Neural progenitor cell (in vitro differentiated cells): ENCODE measurements around the gene SIL1. TPM values are rescaled to one million over a fixed set of nuclear protein-coding genes. Genes with fewer than 3 reads are reported as not detected.

ENCODE experiments used
- DNase-seq: peaks from one replicate; pipeline ENCODE4 v3.0.0-alpha.2; 2016; ENCODE audit warnings: low spot score
- H2AFZ ChIP-seq: fragments of 200-600 bp; sonication (generic); replicated peaks from 2 replicates; pipeline ENCODE4 v1.6.1; 2016; ENCODE audit warnings: antibody characterized with exemption
- H3F3A ChIP-seq: fragments of 200-600 bp; sonication (generic); 2 replicates; pipeline ENCODE4 v1.6.1; 2016; ENCODE audit warnings: antibody characterized with exemption, low read depth
- H3K27ac ChIP-seq: fragments of 200-600 bp; sonication (generic); 2 replicates; pipeline ENCODE4 v1.5.1; 2016; ENCODE audit warnings: mild to moderate bottlenecking
- H3K27me3 ChIP-seq: fragments of 200-600 bp; sonication (generic); 2 replicates; pipeline ENCODE4 v1.6.1; 2016; ENCODE audit warnings: mild to moderate bottlenecking, moderate library complexity
- H3K36me3 ChIP-seq: fragments of 200-600 bp; sonication (generic); 2 replicates; pipeline ENCODE4 v1.5.1; 2016
- H3K4me1 ChIP-seq: fragments of 200-600 bp; sonication (generic); 2 replicates; pipeline ENCODE4 v1.6.1; 2016; ENCODE audit warnings: mixed run types
- H3K4me2 ChIP-seq: fragments of 200-600 bp; sonication (generic); 2 replicates; pipeline ENCODE4 v1.6.1; 2016
- H3K4me3 ChIP-seq: fragments of 200-600 bp; sonication (generic); 2 replicates; pipeline ENCODE4 v1.5.1; 2016
- H3K79me2 ChIP-seq: fragments of 200-600 bp; sonication (generic); 2 replicates; pipeline ENCODE4 v1.6.1; 2016; ENCODE audit warnings: low read depth
- H3K9ac ChIP-seq: fragments of 200-600 bp; sonication (generic); 2 replicates; pipeline ENCODE4 v1.6.1; 2016
- H3K9me3 ChIP-seq: fragments of 200-600 bp; sonication (generic); 2 replicates; pipeline ENCODE4 v1.5.1; 2016; ENCODE audit warnings: low read depth
- H4K20me1 ChIP-seq: fragments of 200-600 bp; sonication (generic); 2 replicates; pipeline ENCODE4 v1.6.1; 2016; ENCODE audit warnings: low read depth
- H3K27ac Mint-ChIP-seq: 3 replicates; pipeline ENCODE4 v1.8.0; 2021; ENCODE audit warnings: mixed read lengths
- H3K27me3 Mint-ChIP-seq: 2 replicates; pipeline ENCODE4 v1.8.0; 2022; ENCODE audit warnings: low read depth, mild to moderate bottlenecking, inconsistent platforms, moderate library complexity, mixed read lengths; ENCODE audit not compliant: insufficient read depth
- H3K36me3 Mint-ChIP-seq: 3 replicates; pipeline ENCODE4 v1.8.0; 2021; ENCODE audit warnings: mixed read lengths
- H3K4me1 Mint-ChIP-seq: 3 replicates; pipeline ENCODE4 v1.8.0; 2021; ENCODE audit warnings: mixed read lengths
- H3K4me3 Mint-ChIP-seq: 3 replicates; pipeline ENCODE4 v1.8.0; 2021; ENCODE audit warnings: mild to moderate bottlenecking, moderate library complexity, mixed read lengths
- H3K9me3 Mint-ChIP-seq: 3 replicates; pipeline ENCODE4 v1.8.0; 2020; ENCODE audit warnings: mixed read lengths
- CTCF ChIP-seq: fragments of 200-600 bp; sonication (generic); IDR thresholded peaks from 2 replicates; pipeline ENCODE4 v1.5.1; 2017; ENCODE audit warnings: antibody characterized with exemption, mild to moderate bottlenecking
- EZH2 ChIP-seq: fragments of 200-600 bp; sonication (generic); IDR thresholded peaks from 2 replicates; pipeline ENCODE4 v1.6.1; 2017; ENCODE audit warnings: antibody characterized with exemption, mild to moderate bottlenecking, moderate library complexity
- EZH2phosphoT487 ChIP-seq: fragments of 200-600 bp; sonication (generic); IDR thresholded peaks from 2 replicates; pipeline ENCODE4 v1.6.1; 2017; ENCODE audit warnings: antibody characterized with exemption
- total RNA-seq: library from RNA; depleted of rRNA; stranded (reverse); fragments of >200 nt; gene quantifications from 2 replicates; pipeline ENCODE4 v1.2.3, GENCODE V29; 2015; ENCODE audit warnings: low replicate concordance

SIL1 gene
- total RNA-seq, 1 donor from 2014 or later: 5.5 TPM

- Histone ChIP-seq H2AFZ (no peak overlapping the region), H3K4me3 (no peak overlapping the region), H3K4me1 (no peaks in the 10 kb centered on the region), H3K9me3 (no peaks in the 10 kb centered on the region), H3K36me3 (no peaks in the 10 kb centered on the region), H3K4me2 (no peak overlapping the region), H3K27ac (no peak overlapping the region), H4K20me1 (no peaks in the 10 kb centered on the region), H3K27me3 (no peaks in the 10 kb centered on the region), H3K79me2 (no peaks in the 10 kb centered on the region), H3K9ac (no peak overlapping the region), H3F3A (no peaks in the 10 kb centered on the region)
- Mint-ChIP-seq H3K36me3 (peaks cover 20% of the 10 kb centered on the region), H3K4me1 (peaks cover 8% of the 10 kb centered on the region), H3K9me3 (no peaks in the 10 kb centered on the region), H3K27me3 (peaks cover 2% of the 10 kb centered on the region), H3K27ac (no peak overlapping the region), H3K4me3 (no peak overlapping the region)
- DNase-seq: no peak
- TF ChIP-seq EZH2 (no peak), CTCF (no peak), EZH2phosphoT487 (no peak)
These were observed 174.9 kb downstream of the SIL1 start for GRCh38 chr5:139023286-139023685.

- Histone ChIP-seq H4K20me1 (no peaks in the 10 kb centered on the region), H3K4me1 (peaks cover 4% of the 10 kb centered on the region), H3K4me2 (no peak overlapping the region), H3K36me3 (no peaks in the 10 kb centered on the region), H3K4me3 (no peak overlapping the region), H2AFZ (no peak overlapping the region), H3K9ac (no peak overlapping the region), H3K9me3 (no peaks in the 10 kb centered on the region), H3K27ac (no peak overlapping the region), H3K79me2 (no peaks in the 10 kb centered on the region), H3F3A (no peaks in the 10 kb centered on the region), H3K27me3 (no peaks in the 10 kb centered on the region)
- Mint-ChIP-seq H3K27ac (no peak overlapping the region), H3K9me3 (no peaks in the 10 kb centered on the region), H3K27me3 (peaks cover 2% of the 10 kb centered on the region), H3K36me3 (peaks cover 20% of the 10 kb centered on the region), H3K4me3 (no peak overlapping the region), H3K4me1 (peaks cover 11% of the 10 kb centered on the region)
- no peak for TF ChIP-seq EZH2
- no peak for TF ChIP-seq CTCF
- no peak for TF ChIP-seq EZH2phosphoT487
- no peak for DNase-seq
These were observed 175.6 kb downstream of the SIL1 start for GRCh38 chr5:139022528-139022927.

GRCh38 chr5:139021346-139021745 is 176.8 kb downstream of the SIL1 start:
- Histone ChIP-seq H3K4me1 (peaks cover 7% of the 10 kb centered on the region), H3K9ac (no peak overlapping the region), H3K36me3 (no peaks in the 10 kb centered on the region), H3K79me2 (no peaks in the 10 kb centered on the region), H3F3A (no peaks in the 10 kb centered on the region), H4K20me1 (no peaks in the 10 kb centered on the region), H3K4me2 (no peak overlapping the region), H3K4me3 (no peak overlapping the region), H3K27me3 (no peaks in the 10 kb centered on the region), H3K27ac (no peak overlapping the region), H2AFZ (no peak overlapping the region), H3K9me3 (no peaks in the 10 kb centered on the region)
- TF ChIP-seq EZH2phosphoT487: no peak
- TF ChIP-seq CTCF: no peak
- TF ChIP-seq EZH2: no peak
- no peak for DNase-seq
- Mint-ChIP-seq H3K27ac (no peak overlapping the region), H3K4me3 (no peak overlapping the region), H3K27me3 (peaks cover 2% of the 10 kb centered on the region), H3K36me3 (peaks cover 16% of the 10 kb centered on the region), H3K4me1 (peaks cover 18% of the 10 kb centered on the region), H3K9me3 (no peaks in the 10 kb centered on the region)
